ENCODE data around the gene SPTA1.

Gene SPTA1

DNA sequence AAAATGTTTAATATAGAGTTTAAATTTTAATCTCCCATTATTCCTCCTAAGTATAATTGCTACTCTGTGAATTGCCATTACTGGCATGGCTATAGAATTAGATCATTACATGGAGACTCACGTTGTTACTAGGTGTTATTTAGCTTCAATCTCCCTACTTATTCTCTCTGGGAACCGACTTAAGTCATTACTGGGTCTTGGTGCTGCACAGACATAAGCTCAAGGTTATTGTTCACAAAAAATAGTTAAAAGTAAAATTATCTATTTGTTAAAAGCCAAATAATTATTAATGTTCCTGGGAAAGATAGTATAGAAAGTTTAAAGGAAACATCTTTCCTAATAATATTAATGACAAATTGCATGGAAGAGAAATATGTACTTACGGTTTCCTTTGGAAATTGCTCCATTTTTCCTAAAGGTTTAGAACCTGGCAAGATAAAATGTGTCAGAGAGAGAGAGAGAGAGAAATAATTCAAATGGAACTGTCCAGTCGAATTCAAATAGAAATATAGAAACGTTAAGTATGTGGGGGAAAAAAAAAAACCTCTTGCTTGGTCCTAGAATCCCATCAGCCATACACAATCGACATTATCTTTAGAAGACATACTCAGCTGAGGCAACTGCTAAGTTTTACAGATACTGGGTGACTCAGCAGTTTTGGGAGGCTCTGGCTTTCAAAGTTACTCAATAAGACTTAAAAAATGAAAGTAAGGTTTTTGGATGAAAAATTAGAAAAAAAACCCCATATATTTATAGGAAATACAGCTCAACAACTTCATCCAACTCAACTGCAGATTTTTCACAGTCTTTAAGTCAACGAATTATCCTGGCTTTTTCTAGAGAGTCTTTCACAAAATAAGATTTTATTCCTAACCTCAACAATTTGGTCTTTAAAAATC is at the start of gene SPTA1:
SPTA1 (minus strand) TSS at position 605 of the 899 bp plus-strand sequence; CDS start at position 407, 198 bp downstream.
- no peak for DNase-seq (ENCODE audit: low read depth)
- TF ChIP-seq, protein P1, sequence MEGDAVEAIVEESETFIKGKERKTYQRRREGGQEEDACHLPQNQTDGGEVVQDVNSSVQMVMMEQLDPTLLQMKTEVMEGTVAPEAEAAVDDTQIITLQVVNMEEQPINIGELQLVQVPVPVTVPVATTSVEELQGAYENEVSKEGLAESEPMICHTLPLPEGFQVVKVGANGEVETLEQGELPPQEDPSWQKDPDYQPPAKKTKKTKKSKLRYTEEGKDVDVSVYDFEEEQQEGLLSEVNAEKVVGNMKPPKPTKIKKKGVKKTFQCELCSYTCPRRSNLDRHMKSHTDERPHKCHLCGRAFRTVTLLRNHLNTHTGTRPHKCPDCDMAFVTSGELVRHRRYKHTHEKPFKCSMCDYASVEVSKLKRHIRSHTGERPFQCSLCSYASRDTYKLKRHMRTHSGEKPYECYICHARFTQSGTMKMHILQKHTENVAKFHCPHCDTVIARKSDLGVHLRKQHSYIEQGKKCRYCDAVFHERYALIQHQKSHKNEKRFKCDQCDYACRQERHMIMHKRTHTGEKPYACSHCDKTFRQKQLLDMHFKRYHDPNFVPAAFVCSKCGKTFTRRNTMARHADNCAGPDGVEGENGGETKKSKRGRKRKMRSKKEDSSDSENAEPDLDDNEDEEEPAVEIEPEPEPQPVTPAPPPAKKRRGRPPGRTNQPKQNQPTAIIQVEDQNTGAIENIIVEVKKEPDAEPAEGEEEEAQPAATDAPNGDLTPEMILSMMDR (conservative IDR thresholded peaks at IDR 0.05; ENCODE audit: low read depth, low read length): no peak
- H3K4me3 ChIP-seq (ENCODE audit: low read depth, low read length): no peak within 1 kb of the TSS

DNA sequence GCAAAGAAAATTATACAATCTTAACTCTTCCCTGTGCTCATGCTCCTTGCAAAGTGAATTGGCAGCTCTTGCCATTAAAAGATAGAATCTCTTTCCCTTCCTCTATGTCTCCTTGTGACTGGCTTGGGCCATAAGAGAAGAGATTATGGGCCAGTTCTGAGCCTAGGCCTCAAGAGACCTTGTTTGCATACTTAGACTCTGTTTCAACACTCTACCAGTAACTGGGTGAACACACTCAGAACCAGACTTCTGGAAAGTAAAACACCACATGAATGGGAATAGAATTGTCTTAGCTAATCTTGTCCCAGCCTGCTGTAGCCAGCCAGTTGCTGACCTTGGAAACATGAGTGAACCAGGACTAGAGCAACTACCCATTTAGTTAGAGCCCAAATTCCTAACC is 49.3 kb upstream of the SPTA1 start:
- no peak for DNase-seq (ENCODE audit: low read depth)
- TF ChIP-seq, protein P1 (conservative IDR thresholded peaks at IDR 0.05; ENCODE audit: low read depth, low read length): no peak
- H3K4me3 ChIP-seq (ENCODE audit: low read depth, low read length): no peak overlapping the region

DNA sequence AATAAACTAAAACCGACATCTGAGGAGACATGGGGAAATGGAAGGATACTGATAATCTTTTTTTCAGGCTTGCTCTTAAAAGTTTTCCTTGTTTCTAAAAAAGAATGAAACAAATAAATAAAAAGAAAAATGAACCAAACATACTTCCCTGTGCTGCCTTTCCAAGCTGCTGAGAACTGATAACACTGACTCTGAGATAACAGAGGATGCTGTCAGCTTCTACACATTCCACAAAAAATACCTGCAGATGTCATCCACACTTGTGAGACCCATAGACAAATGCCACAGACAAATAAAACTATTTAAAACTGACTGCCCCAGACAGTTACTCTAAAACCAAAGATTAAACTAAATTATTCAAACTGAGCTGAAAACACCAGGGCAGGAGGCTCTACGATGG is 46.0 kb upstream of the SPTA1 start:
- H3K4me3 ChIP-seq (ENCODE audit: low read depth, low read length): no peak overlapping the region
- no peak for DNase-seq (ENCODE audit: low read depth)
- TF ChIP-seq, protein P1 (conservative IDR thresholded peaks at IDR 0.05; ENCODE audit: low read depth, low read length): no peak

DNA sequence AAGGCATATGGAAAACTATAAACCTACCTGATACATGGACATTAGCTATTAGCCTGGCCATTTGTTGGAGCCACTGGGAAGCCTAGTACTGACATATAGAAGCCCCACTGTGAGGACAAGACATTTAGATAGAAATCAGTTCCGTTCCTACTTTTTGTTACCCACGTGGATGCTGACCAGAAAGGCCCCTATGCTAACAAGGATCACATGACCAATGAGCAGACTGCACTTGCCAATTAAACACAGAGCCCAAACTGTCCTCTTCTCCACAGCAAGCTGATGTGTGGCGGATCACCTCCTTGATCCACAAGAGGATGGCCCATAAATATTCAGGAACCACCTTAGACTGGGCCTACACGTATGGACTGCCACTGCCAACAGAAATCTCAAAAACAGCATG is 45.2 kb upstream of the SPTA1 start:
- TF ChIP-seq, protein P1 (conservative IDR thresholded peaks at IDR 0.05; ENCODE audit: low read depth, low read length): no peak

DNA sequence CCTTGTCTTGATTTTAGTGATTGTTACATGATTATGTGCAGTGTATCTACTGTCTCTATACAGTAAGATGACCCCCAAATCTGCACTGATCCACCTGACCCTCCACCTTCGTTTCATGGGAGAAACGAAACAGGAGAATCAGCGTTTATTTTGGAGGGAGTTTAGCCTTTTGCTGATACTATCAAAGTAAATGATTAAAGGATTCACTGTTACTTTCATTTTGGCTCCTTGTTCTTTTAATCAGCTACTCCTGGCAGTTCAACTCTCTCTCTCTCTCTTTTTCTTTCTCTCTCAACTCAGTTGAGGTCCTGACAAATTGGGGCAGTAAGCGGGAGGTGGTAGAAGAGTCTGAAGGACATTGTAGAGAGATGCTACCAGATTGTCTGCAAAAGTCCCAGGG is 43.9 kb upstream of the SPTA1 start:
- DNase-seq (ENCODE audit: low read depth): no peak
- H3K4me3 ChIP-seq (ENCODE audit: low read depth, low read length): no peak overlapping the region
- TF ChIP-seq, protein P1 (conservative IDR thresholded peaks at IDR 0.05; ENCODE audit: low read depth, low read length): no peak

More for the DNA sequence above, 45.2 kb upstream of the SPTA1 start:
- no peak overlapping the region for H3K4me3 ChIP-seq (ENCODE audit: low read depth, low read length)
- no peak for DNase-seq (ENCODE audit: low read depth)

DNA sequence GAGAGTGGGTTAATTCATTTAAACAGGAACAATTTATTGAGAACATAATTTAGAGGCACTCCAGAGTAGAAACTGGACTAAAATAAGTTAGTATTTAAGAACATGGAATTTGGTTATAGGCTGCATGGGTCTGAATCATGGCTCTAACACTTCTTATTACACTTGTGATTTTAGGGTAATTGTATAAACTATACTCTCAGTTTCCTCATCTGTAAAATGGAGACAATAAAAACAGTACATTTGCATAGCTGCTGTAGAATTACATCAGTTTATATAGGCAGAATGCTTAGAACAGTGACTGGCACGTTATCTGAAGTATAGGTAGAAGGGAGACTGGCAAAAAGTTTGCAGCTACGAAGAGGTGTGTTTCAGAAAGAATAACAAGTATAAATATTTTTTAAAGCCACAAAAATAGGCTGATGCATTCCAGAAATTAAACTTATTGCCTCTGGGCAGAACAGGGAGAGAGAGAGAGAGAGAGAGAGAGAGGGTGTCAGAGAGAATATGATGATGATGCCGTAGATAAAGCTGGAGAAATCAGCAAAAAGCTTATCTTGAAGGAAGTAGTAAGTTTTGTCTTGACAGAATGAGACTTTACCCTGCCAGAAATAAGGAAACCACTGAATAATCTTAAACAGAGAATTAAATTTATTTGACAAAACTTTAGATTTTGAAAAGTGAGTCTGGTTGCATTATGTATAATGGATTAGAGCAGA is 42.2 kb upstream of the SPTA1 start:
- TF ChIP-seq, protein P1 (conservative IDR thresholded peaks at IDR 0.05; ENCODE audit: low read depth, low read length): no peak
- no peak for DNase-seq (ENCODE audit: low read depth)
- H3K4me3 ChIP-seq (ENCODE audit: low read depth, low read length): no peak overlapping the region
